ENCODE results near the gene NBPF3. TPM values are rescaled to one million over a fixed set of nuclear protein-coding genes. Genes with fewer than 3 reads are reported as not detected.

The NBPF3 gene
- total RNA-seq, 2 experiments from 2014 or later: 1.0 TPM; not detected in 1

GRCh38 chr1:21503706-21504377, 63.9 kb downstream of the NBPF3 start:
- Histone ChIP-seq H3K4me3 (ENCODE audit: low read depth, low read length, poor library complexity, severe bottlenecking) (no peak overlapping the region), H3K4me1 (ENCODE audit: insufficient read depth, low read length, poor library complexity, severe bottlenecking) (no peaks in the 10 kb centered on the region), H3K79me2 (ENCODE audit: insufficient read depth, low read depth, low read length) (no peaks in the 10 kb centered on the region), H3K36me3 (ENCODE audit: insufficient read depth, low read length) (no peaks in the 10 kb centered on the region), H3K9me3 (ENCODE audit: low read length) (no peaks in the 10 kb centered on the region), H3K4me2 (ENCODE audit: low read length) (no peak overlapping the region), H3K9me2 (ENCODE audit: insufficient read depth, low read length) (no peaks in the 10 kb centered on the region), H4K20me1 (ENCODE audit: insufficient read depth, low read length) (no peaks in the 10 kb centered on the region), H2AFZ (ENCODE audit: low read length) (no peak overlapping the region), H3K27ac (ENCODE audit: low read depth, low read length, poor library complexity, severe bottlenecking) (no peak overlapping the region)
- intact Hi-C loops (cut with micrococcal nuclease; ENCODE audit: unreplicated experiment): loop anchor here (10.0 kb wide), 1 partner anchor 71 kb away; no protein-coding TSS in a partner anchor
- no peak for TF ChIP-seq EZH2phosphoT487 (IDR thresholded peaks at IDR 0.05; ENCODE audit: borderline replicate concordance, low read depth, low read length)
- TF ChIP-seq, protein P1, sequence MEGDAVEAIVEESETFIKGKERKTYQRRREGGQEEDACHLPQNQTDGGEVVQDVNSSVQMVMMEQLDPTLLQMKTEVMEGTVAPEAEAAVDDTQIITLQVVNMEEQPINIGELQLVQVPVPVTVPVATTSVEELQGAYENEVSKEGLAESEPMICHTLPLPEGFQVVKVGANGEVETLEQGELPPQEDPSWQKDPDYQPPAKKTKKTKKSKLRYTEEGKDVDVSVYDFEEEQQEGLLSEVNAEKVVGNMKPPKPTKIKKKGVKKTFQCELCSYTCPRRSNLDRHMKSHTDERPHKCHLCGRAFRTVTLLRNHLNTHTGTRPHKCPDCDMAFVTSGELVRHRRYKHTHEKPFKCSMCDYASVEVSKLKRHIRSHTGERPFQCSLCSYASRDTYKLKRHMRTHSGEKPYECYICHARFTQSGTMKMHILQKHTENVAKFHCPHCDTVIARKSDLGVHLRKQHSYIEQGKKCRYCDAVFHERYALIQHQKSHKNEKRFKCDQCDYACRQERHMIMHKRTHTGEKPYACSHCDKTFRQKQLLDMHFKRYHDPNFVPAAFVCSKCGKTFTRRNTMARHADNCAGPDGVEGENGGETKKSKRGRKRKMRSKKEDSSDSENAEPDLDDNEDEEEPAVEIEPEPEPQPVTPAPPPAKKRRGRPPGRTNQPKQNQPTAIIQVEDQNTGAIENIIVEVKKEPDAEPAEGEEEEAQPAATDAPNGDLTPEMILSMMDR (conservative IDR thresholded peaks at IDR 0.05; ENCODE audit: low read length): no peak
- CTCF ChIA-PET (ENCODE audit: unreplicated experiment): no interaction called here
- BruUV-seq (replicated peaks): no TSS peak
- DNase-seq (ENCODE audit: low spot score): no peak
- POLR2A ChIA-PET: no interaction called here

DNA sequence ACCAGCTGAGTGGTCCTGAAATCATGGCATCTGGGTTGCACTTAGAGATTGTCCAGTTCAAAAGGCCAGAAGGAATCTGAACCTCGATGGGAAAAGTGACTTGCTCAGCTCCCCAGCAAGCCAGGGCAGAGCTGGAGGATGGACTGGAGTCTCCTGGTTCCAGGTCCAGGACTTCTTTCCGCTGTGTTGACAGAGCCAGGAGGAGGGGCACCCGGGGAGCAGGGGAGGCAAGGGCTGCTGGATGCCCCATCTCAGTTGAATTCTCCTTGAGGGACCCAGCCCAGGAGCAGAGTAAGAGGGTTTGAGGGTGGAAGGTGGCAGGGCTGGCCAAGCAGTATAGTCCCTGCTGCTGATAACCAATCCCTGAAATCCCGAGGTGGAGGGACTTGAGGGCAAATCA, 66.9 kb downstream of the NBPF3 start:
- ChIA-PET POLR2A (interaction anchor here (0.6 kb wide), 1 partner anchor 750 kb away, joined by 3 read pairs; no protein-coding TSS in a partner anchor), CTCF (ENCODE audit: unreplicated experiment) (no interaction called here)
- no peak for DNase-seq (ENCODE audit: low spot score)
- Histone ChIP-seq H3K36me3 (ENCODE audit: insufficient read depth, low read length) (no peaks in the 10 kb centered on the region), H3K4me1 (ENCODE audit: insufficient read depth, low read length, poor library complexity, severe bottlenecking) (no peaks in the 10 kb centered on the region), H3K9me2 (ENCODE audit: insufficient read depth, low read length) (no peaks in the 10 kb centered on the region), H3K4me3 (ENCODE audit: low read depth, low read length, poor library complexity, severe bottlenecking) (no peak overlapping the region), H3K9me3 (ENCODE audit: low read length) (no peaks in the 10 kb centered on the region), H3K79me2 (ENCODE audit: insufficient read depth, low read depth, low read length) (no peaks in the 10 kb centered on the region), H4K20me1 (ENCODE audit: insufficient read depth, low read length) (no peaks in the 10 kb centered on the region), H3K4me2 (ENCODE audit: low read length) (no peak overlapping the region), H2AFZ (ENCODE audit: low read length) (no peak overlapping the region), H3K27ac (ENCODE audit: low read depth, low read length, poor library complexity, severe bottlenecking) (no peak overlapping the region)
- no TSS peak for BruUV-seq (replicated peaks)
- intact Hi-C loops (cut with micrococcal nuclease; ENCODE audit: unreplicated experiment): loop anchor here (10.0 kb wide), 1 partner anchor 68 kb away; no protein-coding TSS in a partner anchor
- no peak for TF ChIP-seq EZH2phosphoT487 (IDR thresholded peaks at IDR 0.05; ENCODE audit: borderline replicate concordance, low read depth, low read length)
- TF ChIP-seq, protein P1 (conservative IDR thresholded peaks at IDR 0.05; ENCODE audit: low read length): no peak

Measured in OCI-LY7 (cell line).